HEK293T (cell line): ENCODE measurements around the gene SPATA13.

Experiments
- CTCF ChIA-PET: fragments of 350-600 bp; formaldehyde crosslinking; extraction: SDS; loops from one replicate; lab custom pipeline; 2021; ENCODE audit warnings: antibody characterized with exemption, inconsistent platforms; lab: Yijun Ruan, JAX
- POLR2A ChIA-PET: fragments of 350-600 bp; formaldehyde crosslinking; extraction: SDS; loops from one replicate; lab custom pipeline; 2020; ENCODE audit warnings: antibody characterized with exemption, inconsistent platforms; lab: Yijun Ruan, JAX
- DNase-seq: peaks from one replicate; pipeline ENCODE4 v3.0.0; 2012; ENCODE audit warnings: mixed read lengths; ENCODE audit errors: extremely low spot score
- ARNT ChIP-seq: fragments of 450-650 bp; IDR thresholded peaks from 2 replicates; pipeline ENCODE4 v1.6.1; 2017; ENCODE audit warnings: mild to moderate bottlenecking
- BHLHE40 ChIP-seq: fragments of 450-650 bp; IDR thresholded peaks from 2 replicates; pipeline ENCODE4 v1.6.1; 2016; ENCODE audit warnings: mild to moderate bottlenecking, moderate library complexity, borderline replicate concordance
- CTBP1 ChIP-seq: fragments of 450-650 bp; IDR thresholded peaks from 2 replicates; pipeline ENCODE4 v1.6.1; 2016; ENCODE audit warnings: borderline replicate concordance
- ELF4 ChIP-seq: fragments of 450-650 bp; IDR thresholded peaks from 2 replicates; pipeline ENCODE4 v1.6.1; 2017; ENCODE audit warnings: antibody characterized with exemption
- FOXA1 ChIP-seq: fragments of 450-650 bp; IDR thresholded peaks from 2 replicates; pipeline ENCODE4 v1.6.1; 2016; ENCODE audit warnings: mild to moderate bottlenecking
- FOXK2 ChIP-seq: fragments of 450-650 bp; IDR thresholded peaks from 2 replicates; pipeline ENCODE4 v1.6.1; 2016; ENCODE audit warnings: mild to moderate bottlenecking
- FOXM1 ChIP-seq: fragments of 450-650 bp; IDR thresholded peaks from 2 replicates; pipeline ENCODE4 v1.6.1; 2017; ENCODE audit warnings: mild to moderate bottlenecking, borderline replicate concordance
- HDGF ChIP-seq: fragments of 450-650 bp; IDR thresholded peaks from 2 replicates; pipeline ENCODE4 v1.6.1; 2017; ENCODE audit warnings: antibody characterized with exemption, borderline replicate concordance
- L3MBTL2 ChIP-seq: fragments of 450-650 bp; conservative IDR thresholded peaks from 2 replicates; pipeline ENCODE4 v1.6.1; 2016; ENCODE audit warnings: mild to moderate bottlenecking
- LEF1 ChIP-seq: fragments of 450-650 bp; IDR thresholded peaks from 2 replicates; pipeline ENCODE4 v1.6.1; 2017; ENCODE audit warnings: mild to moderate bottlenecking, borderline replicate concordance
- NFRKB ChIP-seq: fragments of 450-650 bp; IDR thresholded peaks from 2 replicates; pipeline ENCODE4 v1.6.1; 2016; ENCODE audit warnings: mild to moderate bottlenecking, moderate library complexity
- PKNOX1 ChIP-seq: fragments of 450-650 bp; IDR thresholded peaks from 2 replicates; pipeline ENCODE4 v1.6.1; 2016
- SP1 ChIP-seq: fragments of 450-650 bp; IDR thresholded peaks from 2 replicates; pipeline ENCODE4 v1.6.1; 2017
- SUZ12 ChIP-seq: fragments of 450-650 bp; IDR thresholded peaks from 2 replicates; pipeline ENCODE4 v1.6.1; 2016; ENCODE audit warnings: mild to moderate bottlenecking
- TARDBP ChIP-seq: fragments of 450-650 bp; IDR thresholded peaks from 2 replicates; pipeline ENCODE4 v1.6.1; 2016
- ZNF384 ChIP-seq: fragments of 450-650 bp; IDR thresholded peaks from 2 replicates; pipeline ENCODE4 v1.6.1; 2016

SPATA13 gene

GRCh38 chr13:24351423-24351822 is 190.9 kb downstream of the SPATA13 start:
- POLR2A ChIA-PET: no interaction called here
- CTCF ChIA-PET: no interaction called here
- TF ChIP-seq ARNT: no peak
- no peak for TF ChIP-seq HDGF
- no peak for TF ChIP-seq CTBP1
- TF ChIP-seq SP1: no peak
- no peak for TF ChIP-seq ZNF384
- TF ChIP-seq NFRKB: no peak
- no peak for TF ChIP-seq TARDBP
- TF ChIP-seq L3MBTL2: no peak
- TF ChIP-seq ELF4: no peak
- no peak for DNase-seq

- TF ChIP-seq CTBP1 (no peak), SP1 (no peak), NFRKB (no peak), LEF1 (no peak), HDGF (no peak), L3MBTL2 (no peak), ZNF384 (no peak), ELF4 (no peak), BHLHE40 (no peak), ARNT (no peak), SUZ12 (no peak), FOXA1 (no peak), FOXM1 (no peak), TARDBP (no peak), FOXK2 (no peak), PKNOX1 (no peak)
- POLR2A ChIA-PET: no interaction called here
- DNase-seq: no peak
Observed at GRCh38 chr13:24353736-24354135, 193.2 kb downstream of the SPATA13 start.

DNA sequence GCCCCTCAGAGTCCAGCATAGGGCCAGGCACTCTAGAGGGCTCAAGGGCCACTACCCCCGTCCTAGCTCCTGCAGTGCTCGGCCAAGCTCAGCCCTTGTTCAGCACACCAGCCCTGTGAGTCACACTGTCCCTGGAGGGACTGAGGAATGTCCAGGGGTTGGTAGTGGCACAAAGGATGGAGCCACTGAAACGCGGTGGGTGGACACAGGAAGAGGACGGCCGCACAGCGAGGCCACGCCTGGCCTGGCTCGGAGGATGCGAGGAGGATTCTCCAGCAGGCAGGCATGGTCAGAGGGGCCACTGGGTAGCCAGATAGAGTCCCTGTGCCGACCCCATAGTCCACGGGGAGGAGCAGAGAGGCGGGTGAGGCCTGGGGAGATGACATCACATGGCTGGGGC is 194.6 kb downstream of the SPATA13 start:
- TF ChIP-seq PKNOX1 (no peak), FOXK2 (no peak), NFRKB (no peak), HDGF (no peak), FOXA1 (no peak), ARNT (no peak), BHLHE40 (no peak), L3MBTL2 (no peak), ELF4 (no peak), CTBP1 (no peak), LEF1 (no peak)
- ChIA-PET CTCF (no interaction called here), POLR2A (no interaction called here)
- DNase-seq: no peak

More at GRCh38 chr13:24353736-24354135, 193.2 kb downstream of the SPATA13 start:
- CTCF ChIA-PET: no interaction called here

DNA sequence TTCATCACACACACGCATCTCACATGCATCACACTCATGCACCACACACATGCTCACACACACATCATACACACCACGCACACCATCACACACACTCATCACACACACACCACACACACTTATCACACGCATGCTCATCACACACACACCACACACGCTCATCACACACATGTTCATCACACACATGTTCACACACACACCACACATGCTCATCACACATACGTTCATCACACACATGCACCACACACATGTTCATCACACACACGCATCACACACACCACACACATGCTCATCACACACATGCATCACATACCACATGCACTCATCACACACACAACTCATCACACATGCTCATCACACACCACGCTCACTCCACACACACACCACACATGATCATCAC is 195.8 kb downstream of the SPATA13 start:
- no peak for TF ChIP-seq HDGF
- no peak for TF ChIP-seq TARDBP
- no peak for TF ChIP-seq SUZ12
- TF ChIP-seq FOXA1: no peak
- TF ChIP-seq FOXM1: no peak
- TF ChIP-seq ZNF384: no peak
- no peak for TF ChIP-seq CTBP1
- TF ChIP-seq SP1: no peak
- ChIA-PET CTCF (no interaction called here), POLR2A (no interaction called here)
- no peak for DNase-seq
